Ectodermal cell (in vitro differentiated cells): ENCODE measurements around the gene CUL1.

Experiments used
- H3K27ac ChIP-seq: 2 replicates; pipeline ENCODE4 v1.7.0; 2013; ENCODE audit warnings: mild to moderate bottlenecking, low read depth, low read length; ENCODE audit not compliant: insufficient read depth, poor library complexity, severe bottlenecking
- H3K27me3 ChIP-seq: 2 replicates; pipeline ENCODE4 v1.7.0; 2013; ENCODE audit warnings: mild to moderate bottlenecking, low read length; ENCODE audit not compliant: insufficient read depth, control insufficient read depth, poor library complexity, severe bottlenecking
- H3K36me3 ChIP-seq: one replicate; pipeline ENCODE4 v1.7.0; 2013; ENCODE audit warnings: low read length; ENCODE audit not compliant: control insufficient read depth, insufficient read depth
- H3K4me1 ChIP-seq: one replicate; pipeline ENCODE4 v1.7.0; 2013; ENCODE audit warnings: low read length; ENCODE audit not compliant: control insufficient read depth, insufficient read depth
- H3K4me3 ChIP-seq: 2 replicates; pipeline ENCODE4 v1.7.0; 2013; ENCODE audit warnings: low read depth, low read length, control low read depth; ENCODE audit not compliant: insufficient read depth
- H3K9me3 ChIP-seq: 2 replicates; pipeline ENCODE4 v1.7.0; 2013; ENCODE audit warnings: mild to moderate bottlenecking, low read length, moderate library complexity; ENCODE audit not compliant: control insufficient read depth
- WGBS, 2 experiments: methylation state at CpG; one replicate each; pipeline ENCODE4 v1.1.7; 2013; ENCODE audit warnings: missing lambda C conversion rate in 2 of 2; 5-methylcytosine and 5-hydroxymethylcytosine counted together

CUL1 gene

DNA sequence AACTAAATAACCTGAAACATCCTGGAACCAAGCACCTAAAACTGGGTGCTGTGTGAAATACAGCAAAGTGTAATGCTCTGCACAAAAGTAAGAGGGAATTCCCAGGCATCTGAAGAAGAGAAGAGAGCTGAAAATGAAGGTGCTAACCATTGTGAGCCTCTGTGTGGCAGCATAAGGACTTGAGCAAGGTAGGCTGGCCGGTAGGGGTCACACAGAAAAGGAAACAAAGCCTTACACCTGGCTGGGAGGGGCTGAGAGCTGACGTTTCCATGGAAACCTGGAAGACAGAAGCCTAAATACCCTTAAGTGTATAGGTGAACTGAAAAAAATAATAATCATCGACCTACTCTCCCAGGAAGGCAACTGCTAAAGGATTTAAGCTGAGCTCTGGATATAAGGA, 48.6 kb downstream of the CUL1 start:
- Histone ChIP-seq H3K36me3 (peaks cover 8% of the 10 kb centered on the region), H3K27me3 (no peaks in the 10 kb centered on the region), H3K27ac (no peak overlapping the region), H3K4me1 (peaks cover 9% of the 10 kb centered on the region), H3K4me3 (no peak overlapping the region), H3K9me3 (no peaks in the 10 kb centered on the region)
- 34 to 40% methylated on average over 2 to 3 of the region's 3 CpGs for WGBS, 2 experiments

DNA sequence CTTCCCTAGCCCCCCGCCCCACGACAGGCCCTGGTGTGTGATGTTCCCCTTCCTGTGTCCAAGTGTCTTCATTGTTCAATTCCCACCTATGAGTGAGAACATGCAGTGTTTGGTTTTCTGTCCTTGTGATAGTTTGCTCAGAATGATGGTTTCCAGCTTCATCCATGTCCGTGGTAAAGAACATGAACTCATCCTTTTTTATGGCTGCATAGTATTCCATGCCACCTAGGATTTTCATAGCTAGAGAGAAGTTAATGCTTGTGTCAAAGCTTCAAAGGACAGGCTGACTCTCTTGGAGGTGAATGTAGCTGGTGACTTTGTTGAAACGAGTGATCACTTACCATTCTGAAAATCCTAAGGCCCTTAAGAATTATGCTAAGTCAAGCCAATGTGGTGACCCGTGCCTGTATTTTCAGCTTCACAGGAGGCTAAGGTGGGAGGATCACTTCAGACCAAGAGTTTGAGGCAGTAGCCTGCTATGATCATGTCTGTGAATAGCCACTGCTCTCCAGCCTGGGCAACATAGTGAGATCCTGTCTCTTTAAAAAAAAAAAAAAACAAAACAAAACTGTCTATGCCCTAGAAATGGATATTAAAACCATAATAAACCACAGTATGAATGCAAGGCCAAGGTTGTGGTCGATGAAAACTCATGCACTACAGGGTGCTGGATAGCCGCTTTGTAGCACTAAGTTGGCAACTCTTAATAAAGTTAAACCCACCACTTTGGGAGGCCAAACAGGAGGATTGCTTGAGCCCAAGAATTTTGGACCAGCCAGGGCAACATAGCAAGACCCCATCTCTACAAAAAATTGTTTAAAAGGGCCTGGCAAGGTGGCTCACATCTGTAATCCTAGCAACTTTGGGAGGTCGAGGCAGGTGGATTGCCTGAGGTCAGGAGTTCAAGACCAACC, 52.0 kb downstream of the CUL1 start:
- 86 to 88% methylated on average over 8 of the region's 8 CpGs for WGBS, 2 experiments
- no peak overlapping the region for H3K4me3 ChIP-seq
- peaks cover 5% of the 10 kb centered on the region for H3K4me1 ChIP-seq
- no peaks in the 10 kb centered on the region for H3K27me3 ChIP-seq
- no peak overlapping the region for H3K27ac ChIP-seq
- peaks cover 4% of the 10 kb centered on the region for H3K36me3 ChIP-seq
- H3K9me3 ChIP-seq: no peaks in the 10 kb centered on the region

DNA sequence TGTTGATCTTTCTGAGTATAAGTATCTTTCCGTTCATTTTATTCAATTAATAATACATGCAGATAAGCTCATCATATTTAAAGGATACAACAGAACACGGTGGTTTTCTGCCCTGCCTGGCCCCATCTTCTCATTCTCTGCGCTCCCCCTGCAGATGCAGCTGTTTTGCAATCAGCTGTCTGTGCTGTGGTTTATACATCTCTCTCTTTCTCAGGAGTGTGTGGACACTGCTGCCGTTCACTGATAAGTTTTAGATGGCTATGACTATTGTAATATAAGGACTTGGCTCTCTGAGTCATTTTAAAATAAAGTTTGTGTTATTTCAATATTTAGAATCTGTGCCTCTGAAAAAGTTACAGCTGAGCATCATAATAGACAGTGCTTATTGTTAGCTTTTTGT, 54.5 kb downstream of the CUL1 start:
- Histone ChIP-seq H3K36me3 (peaks cover 10% of the 10 kb centered on the region), H3K9me3 (no peaks in the 10 kb centered on the region), H3K27ac (no peak overlapping the region), H3K4me3 (no peak overlapping the region), H3K27me3 (no peaks in the 10 kb centered on the region), H3K4me1 (no peaks in the 10 kb centered on the region)
- WGBS, 2 experiments: 94% methylated on average over 3 to 4 of the region's 4 CpGs

- H3K4me1 ChIP-seq: no peaks in the 10 kb centered on the region
- WGBS, 2 experiments: 94 to 95% methylated on average over 6 of the region's 6 CpGs
- no peak overlapping the region for H3K27ac ChIP-seq
- H3K4me3 ChIP-seq: no peak overlapping the region
- H3K36me3 ChIP-seq: peaks cover 9% of the 10 kb centered on the region
- H3K27me3 ChIP-seq: no peaks in the 10 kb centered on the region
- no peaks in the 10 kb centered on the region for H3K9me3 ChIP-seq
Observed at GRCh38 chr7:148754912-148755311, 56.2 kb downstream of the CUL1 start.

DNA sequence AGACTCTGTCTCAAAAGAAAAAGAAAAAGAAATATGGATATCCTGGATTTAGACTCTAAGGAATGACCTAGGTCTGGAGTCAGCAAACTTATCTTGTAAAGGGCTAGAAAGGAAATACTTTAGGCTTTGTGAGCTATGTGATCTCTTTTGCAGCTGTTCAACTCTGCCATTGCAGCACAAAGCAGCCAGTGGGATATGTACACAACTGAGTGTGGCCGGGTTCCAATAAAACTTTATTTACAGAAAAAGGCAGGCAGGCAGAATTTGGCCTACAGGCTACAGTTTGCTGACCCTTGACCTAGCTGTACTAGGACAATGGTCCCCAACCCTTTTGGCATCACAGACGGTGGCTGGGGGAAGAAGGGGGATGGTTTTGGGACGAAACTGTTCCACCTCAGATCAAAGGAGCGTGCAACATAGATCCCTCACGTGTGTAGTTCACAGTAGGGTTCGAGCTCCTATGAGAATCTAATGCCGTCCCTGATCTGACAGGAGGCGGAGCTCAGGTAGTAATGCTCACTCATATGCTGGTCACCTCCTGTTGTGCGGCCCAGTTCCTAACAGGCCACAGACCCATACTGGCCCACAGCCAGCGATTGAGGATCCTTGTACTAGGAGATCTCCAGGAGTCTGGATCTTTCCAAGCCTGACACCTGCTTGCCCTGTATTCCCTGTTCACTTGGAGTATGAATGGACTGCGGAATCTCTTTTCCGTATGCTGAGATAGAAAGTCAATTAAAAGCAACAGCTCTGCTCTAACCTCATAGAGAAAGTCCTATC, 63.0 kb downstream of the CUL1 start:
- Histone ChIP-seq H3K27ac (no peak overlapping the region), H3K9me3 (no peaks in the 10 kb centered on the region), H3K4me3 (no peak overlapping the region), H3K36me3 (peaks cover 17% of the 10 kb centered on the region), H3K4me1 (no peaks in the 10 kb centered on the region), H3K27me3 (no peaks in the 10 kb centered on the region)
- 94 to 95% methylated on average over 12 of the region's 12 CpGs for WGBS, 2 experiments

GRCh38 chr7:148763622-148764021, 64.9 kb downstream of the CUL1 start:
- no peaks in the 10 kb centered on the region for H3K27me3 ChIP-seq
- H3K27ac ChIP-seq: no peak overlapping the region
- H3K4me1 ChIP-seq: no peaks in the 10 kb centered on the region
- H3K9me3 ChIP-seq: no peaks in the 10 kb centered on the region
- peaks cover 20% of the 10 kb centered on the region for H3K36me3 ChIP-seq
- H3K4me3 ChIP-seq: no peak overlapping the region

GRCh38 chr7:148770004-148770403, 71.3 kb downstream of the CUL1 start:
- 92 to 95% methylated on average over 5 to 6 of the region's 6 CpGs for WGBS, 2 experiments
- Histone ChIP-seq H3K36me3 (peaks cover 24% of the 10 kb centered on the region), H3K4me1 (no peaks in the 10 kb centered on the region), H3K4me3 (no peak overlapping the region), H3K9me3 (no peaks in the 10 kb centered on the region), H3K27ac (no peak overlapping the region), H3K27me3 (no peaks in the 10 kb centered on the region)

- Histone ChIP-seq H3K4me1 (no peaks in the 10 kb centered on the region), H3K27me3 (no peaks in the 10 kb centered on the region), H3K9me3 (no peaks in the 10 kb centered on the region), H3K27ac (no peak overlapping the region), H3K4me3 (no peak overlapping the region), H3K36me3 (peaks cover 22% of the 10 kb centered on the region)
- 88 to 92% methylated on average over 8 of the region's 8 CpGs for WGBS, 2 experiments
Observed at GRCh38 chr7:148772297-148773089, 73.8 kb downstream of the CUL1 start.

DNA sequence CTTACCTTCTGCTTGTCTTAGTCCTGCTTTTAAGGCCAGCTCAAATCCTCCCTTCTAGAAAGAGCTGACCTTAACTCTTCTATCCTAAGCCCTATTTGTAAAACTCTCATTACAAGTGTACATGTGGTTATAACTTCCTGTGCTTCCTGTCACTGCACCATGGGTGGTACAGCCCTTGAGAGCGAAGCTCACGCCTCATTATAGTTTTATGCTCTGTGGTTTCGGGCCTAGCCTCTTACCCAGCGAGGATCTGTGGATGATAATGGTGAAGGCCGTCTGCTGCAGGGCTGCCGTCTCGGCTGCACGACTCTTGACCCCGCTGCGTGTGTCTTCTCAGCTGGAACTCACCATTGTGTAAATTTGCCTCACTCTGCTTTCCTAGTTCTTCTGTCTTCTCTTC, 74.6 kb downstream of the CUL1 start:
- WGBS, 2 experiments: 80 to 85% methylated on average over 10 of the region's 10 CpGs
- Histone ChIP-seq H3K4me3 (no peak overlapping the region), H3K27ac (no peak overlapping the region), H3K36me3 (peaks cover 15% of the 10 kb centered on the region), H3K27me3 (no peaks in the 10 kb centered on the region), H3K4me1 (no peaks in the 10 kb centered on the region), H3K9me3 (no peaks in the 10 kb centered on the region)

GRCh38 chr7:148774471-148774870, 75.8 kb downstream of the CUL1 start:
- H3K4me1 ChIP-seq: no peaks in the 10 kb centered on the region
- H3K9me3 ChIP-seq: no peaks in the 10 kb centered on the region
- H3K4me3 ChIP-seq: no peak overlapping the region
- H3K36me3 ChIP-seq: peaks cover 15% of the 10 kb centered on the region
- H3K27ac ChIP-seq: no peak overlapping the region
- WGBS, 2 experiments: 93 to 97% methylated on average over 1 of the region's 1 CpG
- H3K27me3 ChIP-seq: no peaks in the 10 kb centered on the region
